HEK293T (cell line): ENCODE data around the gene COQ4.

Source experiments
- ARNT ChIP-seq: fragments of 450-650 bp; IDR thresholded peaks from 2 replicates; pipeline ENCODE4 v1.6.1; 2017; ENCODE audit warnings: mild to moderate bottlenecking
- BHLHE40 ChIP-seq: fragments of 450-650 bp; IDR thresholded peaks from 2 replicates; pipeline ENCODE4 v1.6.1; 2016; ENCODE audit warnings: mild to moderate bottlenecking, moderate library complexity, borderline replicate concordance
- CTBP1 ChIP-seq: fragments of 450-650 bp; IDR thresholded peaks from 2 replicates; pipeline ENCODE4 v1.6.1; 2016; ENCODE audit warnings: borderline replicate concordance
- ELF4 ChIP-seq: fragments of 450-650 bp; IDR thresholded peaks from 2 replicates; pipeline ENCODE4 v1.6.1; 2017; ENCODE audit warnings: antibody characterized with exemption
- FOXA1 ChIP-seq: fragments of 450-650 bp; IDR thresholded peaks from 2 replicates; pipeline ENCODE4 v1.6.1; 2016; ENCODE audit warnings: mild to moderate bottlenecking
- FOXK2 ChIP-seq: fragments of 450-650 bp; IDR thresholded peaks from 2 replicates; pipeline ENCODE4 v1.6.1; 2016; ENCODE audit warnings: mild to moderate bottlenecking
- FOXM1 ChIP-seq: fragments of 450-650 bp; IDR thresholded peaks from 2 replicates; pipeline ENCODE4 v1.6.1; 2017; ENCODE audit warnings: mild to moderate bottlenecking, borderline replicate concordance
- HDGF ChIP-seq: fragments of 450-650 bp; IDR thresholded peaks from 2 replicates; pipeline ENCODE4 v1.6.1; 2017; ENCODE audit warnings: antibody characterized with exemption, borderline replicate concordance
- LEF1 ChIP-seq: fragments of 450-650 bp; IDR thresholded peaks from 2 replicates; pipeline ENCODE4 v1.6.1; 2017; ENCODE audit warnings: mild to moderate bottlenecking, borderline replicate concordance
- NFRKB ChIP-seq: fragments of 450-650 bp; IDR thresholded peaks from 2 replicates; pipeline ENCODE4 v1.6.1; 2016; ENCODE audit warnings: mild to moderate bottlenecking, moderate library complexity
- PKNOX1 ChIP-seq: fragments of 450-650 bp; IDR thresholded peaks from 2 replicates; pipeline ENCODE4 v1.6.1; 2016
- SP1 ChIP-seq: fragments of 450-650 bp; IDR thresholded peaks from 2 replicates; pipeline ENCODE4 v1.6.1; 2017
- SUZ12 ChIP-seq: fragments of 450-650 bp; IDR thresholded peaks from 2 replicates; pipeline ENCODE4 v1.6.1; 2016; ENCODE audit warnings: mild to moderate bottlenecking
- ZNF384 ChIP-seq: fragments of 450-650 bp; IDR thresholded peaks from 2 replicates; pipeline ENCODE4 v1.6.1; 2016

DNA sequence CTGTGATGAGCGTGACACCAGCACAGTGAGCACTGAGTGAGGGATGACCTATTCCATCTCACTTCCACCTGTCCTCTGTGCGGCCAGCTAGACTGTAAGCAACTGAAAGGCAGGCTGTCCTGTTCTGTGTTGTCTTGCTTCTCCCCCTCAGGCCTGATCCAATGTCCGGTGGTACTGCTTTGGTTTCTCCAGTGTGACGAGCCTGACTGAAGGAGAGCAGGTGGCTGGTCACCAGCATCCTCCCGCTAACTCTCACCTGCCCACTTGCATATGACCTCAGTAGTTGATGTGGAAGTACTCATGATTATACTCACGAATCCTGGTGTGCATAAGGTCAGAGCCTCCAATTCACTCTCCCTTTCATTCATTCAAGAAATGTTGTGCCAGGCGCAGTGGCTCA, 15.3 kb downstream of the COQ4 start:
- no peak for TF ChIP-seq SP1
- no peak for TF ChIP-seq LEF1
- TF ChIP-seq HDGF = no peak
- TF ChIP-seq FOXK2 = no peak
- TF ChIP-seq BHLHE40 = no peak
- TF ChIP-seq SUZ12 = no peak
- no peak for TF ChIP-seq ZNF384
- TF ChIP-seq ELF4 = no peak
- TF ChIP-seq CTBP1 = no peak
- no peak for TF ChIP-seq PKNOX1
- no peak for TF ChIP-seq FOXA1
- no peak for TF ChIP-seq NFRKB
- TF ChIP-seq ARNT = no peak
- TF ChIP-seq FOXM1 = no peak
